H1 (cell line): ENCODE measurements around the gene CLEC4F. TPM values are rescaled to one million over a fixed set of nuclear protein-coding genes. Genes with fewer than 3 reads are reported as not detected.

Experiments
- CTCF ChIA-PET: fragments of 300-600 bp; sonication (Branson Sonifier 250); formaldehyde crosslinking; loops from one replicate; lab custom pipeline; 2021; ENCODE audit not compliant: partially characterized antibody; lab: Charles Lee
- POLR2A ChIA-PET: fragments of 300-600 bp; sonication (Branson Sonifier 250); formaldehyde crosslinking; loops from one replicate; lab custom pipeline; 2021; ENCODE audit warnings: inconsistent platforms; ENCODE audit not compliant: partially characterized antibody; lab: Charles Lee
- DNase-seq, 2 experiments: peaks; one replicate each; pipeline versions ENCODE4 v3.0.0 to v3.0.0-alpha.2; 2010 to 2022; ENCODE audit warnings: low spot score in 2 of 2, low read depth in 1 of 2, mixed read lengths in 1 of 2
- FAIRE-seq: peaks from 2 replicates; lab custom pipeline; 2011; peaks lifted over from hg19 to GRCh38; lab: Jason Lieb, UNC
- H2AFZ ChIP-seq: 2 replicates; pipeline ENCODE4 v1.8.1; 2012; ENCODE audit warnings: low read length, inconsistent platforms
- H2AK5ac ChIP-seq: 2 replicates; pipeline ENCODE4 v1.6.1; 2013; ENCODE audit warnings: low read depth, low read length
- H2BK120ac ChIP-seq: replicated peaks from 2 replicates; pipeline ENCODE3; 2013; ENCODE audit warnings: low read depth, low read length, inconsistent platforms
- H2BK12ac ChIP-seq: 2 replicates; pipeline ENCODE4 v1.6.1; 2013; ENCODE audit warnings: low read depth, low read length
- H2BK15ac ChIP-seq: 2 replicates; pipeline ENCODE4 v1.6.1; 2013; ENCODE audit warnings: low read length
- H2BK20ac ChIP-seq: 2 replicates; pipeline ENCODE4 v1.6.1; 2013; ENCODE audit warnings: low read length
- H2BK5ac ChIP-seq: 2 replicates; pipeline ENCODE4 v1.6.1; 2013; ENCODE audit warnings: low read depth, low read length
- H3K14ac ChIP-seq: 2 replicates; pipeline ENCODE4 v1.6.1; 2013; ENCODE audit warnings: inconsistent platforms; ENCODE audit not compliant: insufficient read length
- H3K18ac ChIP-seq: 2 replicates; pipeline ENCODE4 v1.6.1; 2013; ENCODE audit warnings: low read length; ENCODE audit errors: extremely low read depth
- H3K23ac ChIP-seq: 2 replicates; pipeline ENCODE4 v1.6.1; 2013; ENCODE audit warnings: inconsistent platforms; ENCODE audit not compliant: insufficient read length
- H3K23me2 ChIP-seq: 2 replicates; pipeline ENCODE4 v1.6.1; 2013; ENCODE audit warnings: low read depth, low read length
- H3K27ac ChIP-seq: 2 replicates; pipeline ENCODE4 v1.6.1; 2011; ENCODE audit warnings: low read depth, low read length, inconsistent platforms
- H3K27me3 ChIP-seq, 4 experiments: replicated peaks in 1 of 4; 1 replicate in 1 of 4; 2 replicates in 3 of 4; pipeline versions ENCODE4 v1.6.1 to v1.8.1; 2011 to 2013; ENCODE audit warnings: low read length in 3 of 4, mild to moderate bottlenecking in 3 of 4, inconsistent platforms in 2 of 4, mixed read lengths in 2 of 4, moderate library complexity in 1 of 4; ENCODE audit not compliant: control insufficient read depth in 3 of 4, insufficient read depth in 3 of 4; ENCODE audit errors: extremely low read depth in 1 of 4
- H3K36me3 ChIP-seq, 4 experiments: 2 replicates each; pipeline versions ENCODE4 v1.6.1 to v1.8.1; 2011 to 2013; ENCODE audit warnings: mild to moderate bottlenecking in 4 of 4, low read length in 3 of 4, moderate library complexity in 2 of 4, control low read depth in 1 of 4, inconsistent platforms in 1 of 4; ENCODE audit not compliant: insufficient read depth in 4 of 4, control insufficient read depth in 2 of 4
- H3K4ac ChIP-seq: replicated peaks from 2 replicates; pipeline ENCODE3; 2013; ENCODE audit warnings: low read length, low read depth, mixed read lengths, inconsistent platforms; ENCODE audit not compliant: insufficient read length
- H3K4me1 ChIP-seq, 4 experiments: replicated peaks in 1 of 4; 1 replicate in 1 of 4; 2 replicates in 3 of 4; pipeline versions ENCODE4 v1.6.1 to v1.8.1; 2011 to 2013; ENCODE audit warnings: low read length in 3 of 4, inconsistent platforms in 2 of 4, mixed read lengths in 1 of 4; ENCODE audit not compliant: insufficient read depth in 4 of 4, control insufficient read depth in 3 of 4
- H3K4me2 ChIP-seq, 2 experiments: 2 replicates each; pipeline versions ENCODE4 v1.6.1 to v1.8.1; 2011 to 2013; ENCODE audit warnings: low read depth in 2 of 2, low read length in 2 of 2, control low read depth in 1 of 2, inconsistent platforms in 1 of 2, mild to moderate bottlenecking in 1 of 2; ENCODE audit not compliant: insufficient read depth in 1 of 2
- H3K4me3 ChIP-seq, 4 experiments: fragments of 200-600, 300-600 bp in 1 of 4; sonication (generic), shearing (Covaris generic), sonication (Bioruptor Twin) in 1 of 4; 2 replicates each; pipeline versions ENCODE4 v1.5.1 to v1.8.1; 2011 to 2016; ENCODE audit warnings: low read length in 4 of 4, low read depth in 3 of 4, control low read depth in 2 of 4, inconsistent platforms in 2 of 4, mild to moderate bottlenecking in 2 of 4, mixed read lengths in 1 of 4, moderate library complexity in 1 of 4; ENCODE audit not compliant: insufficient read depth in 2 of 4; ENCODE audit errors: extremely low read depth in 1 of 4
- H3K56ac ChIP-seq: replicated peaks from 2 replicates; pipeline ENCODE3; 2013; ENCODE audit warnings: low read depth, mild to moderate bottlenecking, mixed read lengths, low read length, inconsistent platforms; ENCODE audit not compliant: insufficient read length
- H3K79me1 ChIP-seq: 2 replicates; pipeline ENCODE4 v1.6.1; 2013; ENCODE audit warnings: low read depth, low read length, control low read depth
- H3K79me2 ChIP-seq, 2 experiments: 2 replicates each; pipeline versions ENCODE4 v1.6.1 to v1.8.1; 2012 to 2013; ENCODE audit warnings: low read length in 2 of 2, mild to moderate bottlenecking in 2 of 2, inconsistent platforms in 1 of 2; ENCODE audit not compliant: insufficient read depth in 2 of 2, control insufficient read depth in 1 of 2
- H3K9ac ChIP-seq, 4 experiments: replicated peaks in 1 of 4; 1 replicate in 1 of 4; 2 replicates in 3 of 4; pipeline versions ENCODE4 v1.6.1 to v1.8.1; 2011 to 2013; ENCODE audit warnings: low read depth in 3 of 4, low read length in 3 of 4, control low read depth in 2 of 4, mild to moderate bottlenecking in 2 of 4, moderate library complexity in 2 of 4, inconsistent platforms in 1 of 4; ENCODE audit errors: extremely low read depth in 1 of 4
- H3K9me3 ChIP-seq, 2 experiments: 2 replicates each; pipeline versions ENCODE4 v1.6.1 to v1.8.1; 2012 to 2013; ENCODE audit warnings: mild to moderate bottlenecking in 2 of 2, moderate library complexity in 2 of 2, control low read depth in 1 of 2, inconsistent platforms in 1 of 2, low read depth in 1 of 2, low read length in 1 of 2, mixed read lengths in 1 of 2; ENCODE audit not compliant: insufficient read depth in 2 of 2
- H4K20me1 ChIP-seq, 2 experiments: replicated peaks in 1 of 2; 2 replicates each; pipeline versions ENCODE3 to v1.8.1; 2011 to 2013; ENCODE audit warnings: inconsistent platforms in 2 of 2, low read length in 2 of 2, mild to moderate bottlenecking in 1 of 2; ENCODE audit not compliant: insufficient read depth in 2 of 2, control insufficient read depth in 1 of 2
- H4K5ac ChIP-seq: 2 replicates; pipeline ENCODE4 v1.6.1; 2013; ENCODE audit warnings: low read length, low read depth, mixed read lengths, inconsistent platforms; ENCODE audit not compliant: insufficient read length
- H4K8ac ChIP-seq: 2 replicates; pipeline ENCODE4 v1.8.0; 2013; ENCODE audit warnings: mild to moderate bottlenecking, moderate library complexity, low read length, inconsistent platforms; ENCODE audit not compliant: insufficient read depth; ENCODE audit errors: extremely low read depth
- H4K91ac ChIP-seq: replicated peaks from 2 replicates; pipeline ENCODE3; 2013; ENCODE audit warnings: low read length, mixed read lengths, inconsistent platforms; ENCODE audit not compliant: insufficient read length
- CHD2 ChIP-seq: IDR thresholded peaks from 2 replicates; pipeline ENCODE4 v1.6.1; 2012; ENCODE audit warnings: low read length, improper control_type of control experiment
- CREB1 ChIP-seq: IDR thresholded peaks from 2 replicates; pipeline ENCODE4 v1.6.1; 2012; ENCODE audit warnings: inconsistent platforms
- CTCF ChIP-seq, 3 experiments: IDR thresholded peaks; 1 replicate in 2 of 3; 2 replicates in 1 of 3; pipeline versions ENCODE4 v1.5.1 to v1.6.1; 2011; ENCODE audit warnings: low read length in 3 of 3, mild to moderate bottlenecking in 3 of 3, inconsistent platforms in 2 of 3, low read depth in 1 of 3, moderate library complexity in 1 of 3; ENCODE audit not compliant: insufficient read depth in 1 of 3; ENCODE audit errors: control extremely low read depth in 1 of 3
- EP300 ChIP-seq, 2 experiments: IDR thresholded peaks; 1 replicate in 1 of 2; 2 replicates in 1 of 2; pipeline ENCODE4 v1.6.1; 2011 to 2012; ENCODE audit warnings: low read depth in 2 of 2, low read length in 2 of 2, mild to moderate bottlenecking in 2 of 2, borderline replicate concordance in 1 of 2, inconsistent platforms in 1 of 2, moderate library complexity in 1 of 2
- RNF2 ChIP-seq: fragments of 200-900, 300-1000 bp; sonication (generic); IDR thresholded peaks from 2 replicates; pipeline ENCODE4 v1.7.1; 2016; ENCODE audit warnings: borderline replicate concordance, low read depth, mild to moderate bottlenecking, antibody characterized with exemption, low read length; ENCODE audit not compliant: poor library complexity, severe bottlenecking; ENCODE audit errors: missing control alignments
- SIN3A ChIP-seq, 2 experiments: IDR thresholded peaks in 1 of 2; conservative IDR thresholded peaks in 1 of 2; 2 replicates each; pipeline ENCODE4 v1.6.1; 2011 to 2012; ENCODE audit warnings: low read length in 2 of 2, improper control_type of control experiment in 1 of 2, low read depth in 1 of 2, mild to moderate bottlenecking in 1 of 2
- TCF12 ChIP-seq: IDR thresholded peaks from 2 replicates; pipeline ENCODE4 v1.6.1; 2011; ENCODE audit warnings: low read depth, mild to moderate bottlenecking, low read length
- ZNF274 ChIP-seq: IDR thresholded peaks from 2 replicates; pipeline ENCODE4 v1.7.0; 2012; ENCODE audit warnings: low read length, borderline replicate concordance; ENCODE audit errors: extremely low read depth
- WGBS, 2 experiments: shearing (Covaris generic) in 1 of 2; methylation state at CpG; one replicate each; pipeline versions ENCODE4 v1.1.6 to v1.1.7; 2013 to 2015; ENCODE audit warnings: low lambda C conversion rate in 2 of 2, mixed read lengths in 2 of 2, inconsistent platforms in 1 of 2, low coverage in 1 of 2, missing lambda C conversion rate in 1 of 2; ENCODE audit not compliant: insufficient replicate concordance in 2 of 2, insufficient coverage in 1 of 2, insufficient read length in 1 of 2; ENCODE audit errors: extremely low coverage in 1 of 2, missing lambda C conversion rate in 1 of 2; 5-methylcytosine and 5-hydroxymethylcytosine counted together
- polyA plus RNA-seq, 7 experiments: library from polyadenylated mRNA; depleted of rRNA in 3 of 7; stranded (reverse) in 5 of 7; unstranded in 2 of 7; fragments of >200 nt in 5 of 7; fragments of 200-250 nt in 2 of 7; gene quantifications; 1 replicate in 5 of 7; 2 replicates in 1 of 7; 4 replicates in 1 of 7; pipeline versions ENCODE4 v1.2.1 to v1.2.3, GENCODE V29; 2011 to 2013; ENCODE audit warnings: missing spikeins in 2 of 7, mixed read lengths in 2 of 7
- total RNA-seq: library from RNA; stranded (reverse); fragmentation: NEBNext Ultra II Directional; extraction: Animal tissue kit (Norgen Biotek cat#: 25700); gene quantifications from 2 replicates; pipeline ENCODE4 v1.2.1, GENCODE V29; 2021

CLEC4F gene
- total and polyA plus RNA-seq, 2 of the 8 experiments (the other 6 are each of a cell fraction or from before 2014, with no cell fraction given), result not detected

GRCh38 chr2:70785137-70785911, 35.1 kb downstream of the CLEC4F start:
- Histone ChIP-seq H3K56ac (no peak overlapping the region), H3K18ac (no peak overlapping the region), H3K9ac (no peak overlapping the region), H3K27ac (no peak overlapping the region), H3K23me2 (no peaks in the 10 kb centered on the region; the same call in 1 of the 2 replicates), H4K91ac (no peak overlapping the region), H2AK5ac (no peak overlapping the region), H3K23ac (no peak overlapping the region), H2BK15ac (no peak overlapping the region), H3K14ac (no peak overlapping the region), H4K8ac (no peak overlapping the region), H2AFZ (no peak overlapping the region), H3K27me3 (peaks cover 17 to 30% (median 22%) of the 10 kb centered on the region in 4 experiments), H3K36me3 (no peaks in the 10 kb centered on the region), H2BK20ac (no peak overlapping the region), H2BK120ac (no peak overlapping the region), H4K5ac (no peak overlapping the region), H3K79me1 (no peaks in the 10 kb centered on the region), H3K9me3 (no peaks in the 10 kb centered on the region), H2BK12ac (no peak overlapping the region), H2BK5ac (no peak overlapping the region), H3K4me1 (peaks cover 0 to 3% (median 0%) of the 10 kb centered on the region in 4 experiments; a peak in 1 of 7 replicates), H3K4me3 (no peak overlapping the region), H3K4me2 (no peak overlapping the region), H4K20me1 (no peaks in the 10 kb centered on the region), H3K4ac (no peak overlapping the region), H3K79me2 (no peaks in the 10 kb centered on the region)
- DNase-seq (no peak), FAIRE-seq (peak; percentile 81)
- POLR2A ChIA-PET, result interaction anchor here (0.9 to 1.3 kb wide), 2 partner anchors 17 to 57 kb away, joined by 3 to 5 read pairs; partner anchors contain the start of gene ADD2
- CTCF ChIA-PET, result interaction anchor here (0.6 to 8.6 kb wide), 39 partner anchors 10 to 448 kb away, joined by 3 to 117 read pairs (median 5); partner anchors contain the start of gene ADD2
- 52% methylated on average over 7 of the region's 7 CpGs; no CpG with 5 or more reads in 1 of the 2 experiments for WGBS, 2 experiments
- TF ChIP-seq RNF2, result no peak
- 0 out of 2 replicates have a peak, but pooled peaks have one; percentile 16 for TF ChIP-seq CREB1
- peak; percentile 82 to 90 (median 84) for TF ChIP-seq CTCF (IDR thresholded peaks at IDR 0.05; ENCODE audit: control extremely low read depth in 1 of 3, insufficient read depth in 1 of 3, low read depth in 1 of 3, low read length in 3 of 3)
- no peak for TF ChIP-seq TCF12
- TF ChIP-seq EP300 (IDR thresholded peaks at IDR 0.05; ENCODE audit: borderline replicate concordance in 1 of 2, low read depth in 2 of 2, low read length in 2 of 2), result no peak
- TF ChIP-seq ZNF274, result no peak
- no peak for TF ChIP-seq CHD2
- peak; percentile 93 to 96 for TF ChIP-seq SIN3A (conservative IDR thresholded peaks at IDR 0.05 in 1 of 2, IDR thresholded peaks at IDR 0.05 in 1 of 2; ENCODE audit: low read depth in 1 of 2, low read length in 2 of 2)
